Liver (tissue), 9 donors: ENCODE results near the gene CCDC92. TPM values are rescaled to one million over a fixed set of nuclear protein-coding genes. Genes with fewer than 3 reads are reported as not detected.

Experiments
- DNase-seq: peaks from one replicate; pipeline ENCODE4 v3.0.0-alpha.2; 2017; ENCODE audit warnings: low spot score
- H3K27ac ChIP-seq, 2 donors: one replicate each; pipeline ENCODE4 v1.7.0; 2013; ENCODE audit warnings: inconsistent platforms in 2 of 2, low read length in 2 of 2, control low read depth in 1 of 2, low read depth in 1 of 2, mild to moderate bottlenecking in 1 of 2
- H3K27me3 ChIP-seq, 4 donors: one replicate each; pipeline versions ENCODE4 v1.6.1 to v1.7.0; 2013; ENCODE audit warnings: low read length in 3 of 4, inconsistent platforms in 1 of 4, mild to moderate bottlenecking in 1 of 4, moderate library complexity in 1 of 4; ENCODE audit not compliant: control insufficient read depth in 4 of 4, insufficient read depth in 4 of 4
- H3K36me3 ChIP-seq, 4 donors: one replicate each; pipeline versions ENCODE4 v1.6.1 to v1.7.0; 2013; ENCODE audit warnings: low read length in 3 of 4, mild to moderate bottlenecking in 3 of 4, low read depth in 1 of 4, moderate library complexity in 1 of 4; ENCODE audit not compliant: control insufficient read depth in 4 of 4, insufficient read depth in 3 of 4
- H3K4me1 ChIP-seq, 4 donors: one replicate each; pipeline versions ENCODE4 v1.6.1 to v1.7.0; 2013; ENCODE audit warnings: low read length in 3 of 4, mild to moderate bottlenecking in 3 of 4, moderate library complexity in 1 of 4; ENCODE audit not compliant: control insufficient read depth in 4 of 4, insufficient read depth in 4 of 4
- H3K4me3 ChIP-seq, 3 donors: one replicate each; pipeline versions ENCODE4 v1.6.1 to v1.7.0; 2013; ENCODE audit warnings: low read length in 3 of 3, control low read depth in 1 of 3, low read depth in 1 of 3, mild to moderate bottlenecking in 1 of 3
- H3K9ac ChIP-seq, 2 donors: one replicate each; pipeline ENCODE4 v1.7.0; 2013; ENCODE audit warnings: low read length in 2 of 2, mild to moderate bottlenecking in 2 of 2, moderate library complexity in 2 of 2, control low read depth in 1 of 2, low read depth in 1 of 2
- H3K9me3 ChIP-seq, 4 donors: one replicate each; pipeline versions ENCODE4 v1.6.1 to v1.7.0; 2013; ENCODE audit warnings: low read length in 3 of 4; ENCODE audit not compliant: control insufficient read depth in 4 of 4
- ATF3 ChIP-seq: IDR thresholded peaks from 2 replicates; pipeline ENCODE4 v1.6.1; 2016; ENCODE audit warnings: antibody characterized with exemption
- CTCF ChIP-seq: fragments of 150-350 bp; IDR thresholded peaks from 2 replicates; pipeline ENCODE4 v1.5.1; 2017; ENCODE audit warnings: improper control_type of control experiment, low read depth, low read length; ENCODE audit not compliant: missing input control
- EGR1 ChIP-seq, 2 donors: IDR thresholded peaks; 2 replicates each; pipeline ENCODE4 v1.6.1; 2016 to 2018; ENCODE audit warnings: antibody characterized with exemption in 2 of 2, low read depth in 2 of 2
- FOXA1 ChIP-seq: IDR thresholded peaks from 2 replicates; pipeline ENCODE4 v1.6.1; 2016; ENCODE audit warnings: antibody characterized with exemption
- FOXA2 ChIP-seq: IDR thresholded peaks from 2 replicates; pipeline ENCODE4 v1.6.1; 2016; ENCODE audit warnings: antibody characterized with exemption
- GABPA ChIP-seq, 2 donors: IDR thresholded peaks in 1 of 2; conservative IDR thresholded peaks in 1 of 2; 2 replicates each; pipeline ENCODE4 v1.6.1; 2016; ENCODE audit warnings: antibody characterized with exemption in 2 of 2, mild to moderate bottlenecking in 1 of 2, moderate library complexity in 1 of 2
- HNF4A ChIP-seq, 2 donors: conservative IDR thresholded peaks; 2 replicates each; pipeline ENCODE4 v1.6.1; 2016; ENCODE audit warnings: antibody characterized with exemption in 2 of 2, mild to moderate bottlenecking in 2 of 2
- HNF4G ChIP-seq: IDR thresholded peaks from 2 replicates; pipeline ENCODE4 v1.6.1; 2016; ENCODE audit warnings: antibody characterized with exemption
- JUND ChIP-seq, 2 donors: IDR thresholded peaks; 2 replicates each; pipeline ENCODE4 v1.6.1; 2016; ENCODE audit warnings: antibody characterized with exemption in 2 of 2
- MAX ChIP-seq: IDR thresholded peaks from 2 replicates; pipeline ENCODE4 v1.6.1; 2016; ENCODE audit warnings: antibody characterized with exemption
- NR2F2 ChIP-seq: IDR thresholded peaks from 2 replicates; pipeline ENCODE4 v1.6.1; 2016; ENCODE audit warnings: antibody characterized with exemption
- RAD21 ChIP-seq, 2 donors: IDR thresholded peaks; 2 replicates each; pipeline ENCODE4 v1.6.1; 2016; ENCODE audit warnings: antibody characterized with exemption in 2 of 2, mild to moderate bottlenecking in 2 of 2
- REST ChIP-seq: IDR thresholded peaks from 2 replicates; pipeline ENCODE4 v1.6.1; 2016; ENCODE audit warnings: antibody characterized with exemption, mild to moderate bottlenecking
- RXRA ChIP-seq, 2 donors: IDR thresholded peaks; 2 replicates each; pipeline ENCODE4 v1.6.1; 2017 to 2018; ENCODE audit warnings: antibody characterized with exemption in 2 of 2, mild to moderate bottlenecking in 1 of 2
- SP1 ChIP-seq: IDR thresholded peaks from 2 replicates; pipeline ENCODE4 v1.6.1; 2018; ENCODE audit warnings: antibody characterized with exemption, mild to moderate bottlenecking
- TAF1 ChIP-seq: conservative IDR thresholded peaks from 2 replicates; pipeline ENCODE4 v1.6.1; 2016; ENCODE audit warnings: antibody characterized with exemption, mild to moderate bottlenecking
- YY1 ChIP-seq: IDR thresholded peaks from 2 replicates; pipeline ENCODE4 v1.6.1; 2016; ENCODE audit warnings: antibody characterized with exemption, mild to moderate bottlenecking
- ZBTB33 ChIP-seq: IDR thresholded peaks from 2 replicates; pipeline ENCODE4 v1.6.1; 2016; ENCODE audit warnings: antibody characterized with exemption
- WGBS: extraction: QIAGEN DNeasy Blood & Tissue Kit; methylation state at CpG from one replicate; pipeline ENCODE4 v1.1.7; 2013; 5-methylcytosine and 5-hydroxymethylcytosine counted together
- polyA plus RNA-seq, 2 donors: library from polyadenylated mRNA; stranded (reverse) in 1 of 2; unstranded in 1 of 2; fragments of 200-250 nt in 1 of 2; fragments of >200 nt in 1 of 2; fragmentation: Nextera tagmentation in 1 of 2; extraction: Ambion mirVana in 1 of 2; gene quantifications; one replicate each; pipeline versions ENCODE4 v1.2.1 to v1.2.3, GENCODE V29; 2013 to 2015
- total RNA-seq, 2 donors: library from RNA; depleted of rRNA; stranded (reverse); fragments of >200 nt; gene quantifications; one replicate each; pipeline ENCODE4 v1.2.3, GENCODE V29; 2014
- donor health status: healthy.
- donor health status: healthy.
- donor health status: healthy.
- donor health status: healthy.
- donor health status: healthy.

CCDC92 gene
- total and polyA plus RNA-seq, 4 donors, result 2.1 to 14.6 (median 9.3) TPM

GRCh38 chr12:123897221-123897620, 75.4 kb downstream of the CCDC92 start (continued):
- TF ChIP-seq ZBTB33 (no peak), CTCF (no peak), EGR1 (IDR thresholded peaks at IDR 0.05; ENCODE audit: low read depth in 2 of 2) (no peak), RXRA (IDR thresholded peaks at IDR 0.05) (no peak), FOXA2 (no peak), SP1 (no peak), JUND (IDR thresholded peaks at IDR 0.05) (no peak), NR2F2 (no peak)

- H3K9me3 ChIP-seq, result no peaks in the 10 kb centered on the region
- no peak overlapping the region for H3K27ac ChIP-seq
- no peaks in the 10 kb centered on the region for H3K36me3 ChIP-seq
- 65% methylated on average over 8 of the region's 8 CpGs for WGBS
- H3K27me3 ChIP-seq, result peaks cover 0 to 2% (median under 1%) of the 10 kb centered on the region in 4 donors
- H3K4me1 ChIP-seq, result no peaks in the 10 kb centered on the region
- DNase-seq, result no peak
- H3K4me3 ChIP-seq, result no peak overlapping the region
- H3K9ac ChIP-seq, result no peak overlapping the region
- TF ChIP-seq NR2F2 (no peak), RXRA (IDR thresholded peaks at IDR 0.05) (no peak), JUND (IDR thresholded peaks at IDR 0.05) (no peak), RAD21 (IDR thresholded peaks at IDR 0.05) (no peak), CTCF (no peak), ZBTB33 (no peak), EGR1 (IDR thresholded peaks at IDR 0.05; ENCODE audit: low read depth in 2 of 2) (no peak), HNF4A (conservative IDR thresholded peaks at IDR 0.05) (no peak), FOXA1 (no peak), FOXA2 (no peak), HNF4G (no peak), REST (no peak), YY1 (no peak), ATF3 (no peak), GABPA (IDR thresholded peaks at IDR 0.05 in 1 of 2, conservative IDR thresholded peaks at IDR 0.05 in 1 of 2) (no peak), TAF1 (no peak), SP1 (no peak), MAX (no peak)
Measured at GRCh38 chr12:123896767-123897166, 75.9 kb downstream of the CCDC92 start.
